H9 (cell line): Measurements from ENCODE around the gene CATSPERB. TPM values are rescaled to one million over a fixed set of nuclear protein-coding genes. Genes with fewer than 3 reads are reported as not detected.
"Not testable (repeated sequence)": the region's sequence is repeated elsewhere in the genome, so short reads cannot be mapped to it uniquely, and the experiment has no call there.

Source experiments
- DNase-seq: peaks from one replicate; pipeline ENCODE4 v3.0.0-alpha.2; 2017
- H2AFZ ChIP-seq: one replicate; pipeline ENCODE4 v1.6.1; 2013; ENCODE audit warnings: mild to moderate bottlenecking, low read length, control low read depth, moderate library complexity
- H2AK5ac ChIP-seq: 2 replicates; pipeline ENCODE4 v1.6.1; 2013; ENCODE audit warnings: low read length, control low read depth, mixed read lengths; ENCODE audit not compliant: insufficient read length
- H2BK120ac ChIP-seq: one replicate; pipeline ENCODE4 v1.6.1; 2013; ENCODE audit warnings: low read depth, mild to moderate bottlenecking, low read length, control low read depth, inconsistent platforms; ENCODE audit not compliant: poor library complexity, severe bottlenecking
- H2BK12ac ChIP-seq: 2 replicates; pipeline ENCODE4 v1.6.1; 2013; ENCODE audit warnings: low read length, control low read depth, mixed read lengths, low read depth; ENCODE audit not compliant: insufficient read length
- H2BK15ac ChIP-seq: 2 replicates; pipeline ENCODE4 v1.6.1; 2013; ENCODE audit warnings: low read depth, low read length, control low read depth
- H2BK20ac ChIP-seq: one replicate; pipeline ENCODE4 v1.6.1; 2013; ENCODE audit warnings: low read depth, mild to moderate bottlenecking, low read length, control low read depth, inconsistent platforms; ENCODE audit not compliant: poor library complexity, severe bottlenecking
- H2BK5ac ChIP-seq: 2 replicates; pipeline ENCODE4 v1.6.1; 2013; ENCODE audit warnings: low read length, control low read depth, mixed read lengths; ENCODE audit not compliant: insufficient read length
- H3K14ac ChIP-seq: 2 replicates; pipeline ENCODE4 v1.6.1; 2013; ENCODE audit warnings: low read length, control low read depth; ENCODE audit not compliant: insufficient read depth
- H3K18ac ChIP-seq: 2 replicates; pipeline ENCODE4 v1.6.1; 2013; ENCODE audit warnings: low read depth, mild to moderate bottlenecking, mixed read lengths, low read length, control low read depth; ENCODE audit not compliant: insufficient read length
- H3K23ac ChIP-seq: 2 replicates; pipeline ENCODE4 v1.6.1; 2013; ENCODE audit warnings: low read length, control low read depth, mixed read lengths, low read depth; ENCODE audit not compliant: insufficient read length
- H3K23me2 ChIP-seq: 2 replicates; pipeline ENCODE4 v1.6.1; 2013; ENCODE audit warnings: low read depth, mild to moderate bottlenecking, mixed read lengths, low read length, control low read depth; ENCODE audit not compliant: insufficient read length, poor library complexity, severe bottlenecking
- H3K27ac ChIP-seq: 2 replicates; pipeline ENCODE4 v1.5.1; 2013; ENCODE audit warnings: low read length, control low read depth, mixed read lengths, low read depth; ENCODE audit not compliant: insufficient read length
- H3K27me3 ChIP-seq: 2 replicates; pipeline ENCODE4 v1.6.1; 2013; ENCODE audit warnings: low read length, control low read depth, inconsistent platforms; ENCODE audit not compliant: insufficient read depth
- H3K4ac ChIP-seq: 2 replicates; pipeline ENCODE4 v1.6.1; 2013; ENCODE audit warnings: low read depth, mild to moderate bottlenecking, control low read depth, inconsistent platforms, low read length, moderate library complexity
- H3K4me1 ChIP-seq: 2 replicates; pipeline ENCODE4 v1.6.1; 2013; ENCODE audit warnings: low read length, control low read depth, inconsistent platforms; ENCODE audit not compliant: insufficient read depth
- H3K4me2 ChIP-seq: 2 replicates; pipeline ENCODE4 v1.6.1; 2013; ENCODE audit warnings: low read length, control low read depth, mixed read lengths; ENCODE audit not compliant: insufficient read length, insufficient read depth
- H3K56ac ChIP-seq: 2 replicates; pipeline ENCODE4 v1.6.1; 2013; ENCODE audit warnings: low read depth, mild to moderate bottlenecking, mixed read lengths, low read length, control low read depth; ENCODE audit not compliant: insufficient read length
- H3K79me1 ChIP-seq: 2 replicates; pipeline ENCODE4 v1.6.1; 2013; ENCODE audit warnings: low read depth, mild to moderate bottlenecking, moderate library complexity, low read length, control low read depth, inconsistent platforms; ENCODE audit not compliant: insufficient read depth, poor library complexity, severe bottlenecking
- H3K79me2 ChIP-seq: 2 replicates; pipeline ENCODE4 v1.6.1; 2013; ENCODE audit warnings: low read length, control low read depth, inconsistent platforms; ENCODE audit not compliant: insufficient read depth
- H3K9ac ChIP-seq: 2 replicates; pipeline ENCODE4 v1.6.1; 2013; ENCODE audit warnings: low read length, control low read depth, mixed read lengths; ENCODE audit not compliant: insufficient read length; ENCODE audit errors: extremely low read depth
- H3K9me3 ChIP-seq: one replicate; pipeline ENCODE4 v1.6.1; 2013; ENCODE audit warnings: low read depth, low read length, inconsistent platforms; ENCODE audit not compliant: control insufficient read depth
- H3T11ph ChIP-seq: one replicate; pipeline ENCODE4 v1.6.1; 2013; ENCODE audit warnings: mild to moderate bottlenecking, low read length, control low read depth, inconsistent platforms
- H4K20me1 ChIP-seq: one replicate; pipeline ENCODE4 v1.6.1; 2013; ENCODE audit not compliant: control insufficient read depth, insufficient read length, insufficient read depth
- H4K5ac ChIP-seq: 2 replicates; pipeline ENCODE4 v1.6.1; 2013; ENCODE audit warnings: low read depth, mild to moderate bottlenecking, mixed read lengths, low read length, control low read depth; ENCODE audit not compliant: insufficient read length
- H4K8ac ChIP-seq: replicated peaks from 2 replicates; pipeline ENCODE4 v1.6.1; 2013; ENCODE audit warnings: low read length, control low read depth, mixed read lengths, low read depth; ENCODE audit not compliant: insufficient read length
- H4K91ac ChIP-seq: 2 replicates; pipeline ENCODE4 v1.6.1; 2013; ENCODE audit warnings: low read depth, mild to moderate bottlenecking, moderate library complexity, mixed read lengths, low read length, control low read depth; ENCODE audit not compliant: insufficient read length
- H3K27ac Mint-ChIP-seq, 3 experiments: 2 replicates in 2 of 3; 3 replicates in 1 of 3; pipeline ENCODE4 v1.8.0; 2020 to 2021; ENCODE audit warnings: mixed read lengths in 3 of 3, mild to moderate bottlenecking in 1 of 3, moderate library complexity in 1 of 3
- H3K27me3 Mint-ChIP-seq: 2 replicates; pipeline ENCODE4 v1.8.0; 2021; ENCODE audit warnings: low read depth, mild to moderate bottlenecking, moderate library complexity, mixed read lengths
- H3K36me3 Mint-ChIP-seq, 3 experiments: 2 replicates in 2 of 3; 3 replicates in 1 of 3; pipeline ENCODE4 v1.8.0; 2020 to 2021; ENCODE audit warnings: low read depth in 3 of 3, mixed read lengths in 3 of 3; ENCODE audit not compliant: insufficient read depth in 1 of 3
- H3K4me1 Mint-ChIP-seq, 2 experiments: 2 replicates each; pipeline ENCODE4 v1.8.0; 2020; ENCODE audit warnings: mixed read lengths in 2 of 2
- H3K4me3 Mint-ChIP-seq, 2 experiments: 2 replicates in 1 of 2; 3 replicates in 1 of 2; pipeline ENCODE4 v1.8.0; 2020 to 2021; ENCODE audit warnings: mild to moderate bottlenecking in 2 of 2, mixed read lengths in 2 of 2, moderate library complexity in 1 of 2
- H3K9me3 Mint-ChIP-seq, 2 experiments: 2 replicates in 1 of 2; 3 replicates in 1 of 2; pipeline ENCODE4 v1.8.0; 2020; ENCODE audit warnings: mild to moderate bottlenecking in 2 of 2, mixed read lengths in 2 of 2, moderate library complexity in 1 of 2
- WGBS: extraction: QIAGEN DNeasy Blood & Tissue Kit; methylation state at CpG from one replicate; pipeline ENCODE4 v1.1.7; 2013; ENCODE audit warnings: missing lambda C conversion rate, low lambda C conversion rate, mixed read lengths; ENCODE audit not compliant: insufficient read length; ENCODE audit errors: extremely low coverage; 5-methylcytosine and 5-hydroxymethylcytosine counted together
- total RNA-seq: library from RNA; stranded (reverse); gene quantifications from 2 replicates; pipeline ENCODE4 v1.2.1, GENCODE V29; 2021
- TF ChIP-seq, protein P1 (sequence below): fragments of 200-600 bp; sonication (generic); conservative IDR thresholded peaks from 3 replicates; pipeline ENCODE4 v1.8.0; 2021; ENCODE audit warnings: antibody characterized with exemption, mild to moderate bottlenecking

The CATSPERB gene
- total RNA-seq, 1 experiment from 2014 or later, result 0.48 TPM

DNA sequence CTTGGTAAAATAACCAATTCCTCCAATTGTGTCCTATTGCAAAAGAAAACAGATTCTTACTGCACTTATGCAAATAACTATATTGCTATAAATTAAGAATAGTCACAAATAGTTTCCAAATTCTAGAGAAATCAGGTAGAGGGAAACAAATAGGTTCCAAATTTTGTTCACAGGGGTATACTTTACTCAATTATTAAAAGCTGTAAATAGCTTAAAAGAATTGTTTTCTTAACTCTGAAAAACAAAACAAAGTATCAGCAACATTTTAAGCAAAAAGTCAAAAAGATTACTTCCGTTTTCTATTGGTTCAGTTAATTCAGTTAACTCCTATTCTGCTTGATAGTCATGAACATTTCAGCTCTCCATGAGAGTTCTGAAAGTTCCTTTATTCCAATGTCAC lies 136.2 kb downstream of the CATSPERB start:
- no peak for DNase-seq
- Histone ChIP-seq H3K9ac (no peak overlapping the region), H4K8ac (no peak overlapping the region), H4K91ac (no peak overlapping the region), H2BK20ac (no peak overlapping the region), H2AK5ac (no peak overlapping the region), H4K5ac (no peak overlapping the region), H3K18ac (no peak overlapping the region), H3K14ac (no peak overlapping the region), H2BK120ac (no peak overlapping the region), H3K23me2 (no peaks in the 10 kb centered on the region), H3K4me2 (no peak overlapping the region), H2AFZ (no peak overlapping the region), H2BK12ac (no peak overlapping the region), H3K23ac (no peak overlapping the region), H3K79me2 (no peaks in the 10 kb centered on the region), H3K27ac (no peak overlapping the region), H2BK5ac (no peak overlapping the region), H3T11ph (no peak overlapping the region), H3K4ac (no peak overlapping the region), H3K27me3 (no peaks in the 10 kb centered on the region), H4K20me1 (no peaks in the 10 kb centered on the region), H2BK15ac (no peak overlapping the region), H3K4me1 (no peaks in the 10 kb centered on the region), H3K9me3 (no peaks in the 10 kb centered on the region), H3K79me1 (no peaks in the 10 kb centered on the region), H3K56ac (no peak overlapping the region)
- no peak overlapping the region for H3K4me3 Mint-ChIP-seq
- no peak overlapping the region for H3K27ac Mint-ChIP-seq
- H3K36me3 Mint-ChIP-seq, result peaks cover 6 to 14% (median 6%) of the 10 kb centered on the region in 3 experiments
- H3K9me3 Mint-ChIP-seq, result peaks cover 33 to 38% of the 10 kb centered on the region in 2 experiments
- TF ChIP-seq, protein P1, sequence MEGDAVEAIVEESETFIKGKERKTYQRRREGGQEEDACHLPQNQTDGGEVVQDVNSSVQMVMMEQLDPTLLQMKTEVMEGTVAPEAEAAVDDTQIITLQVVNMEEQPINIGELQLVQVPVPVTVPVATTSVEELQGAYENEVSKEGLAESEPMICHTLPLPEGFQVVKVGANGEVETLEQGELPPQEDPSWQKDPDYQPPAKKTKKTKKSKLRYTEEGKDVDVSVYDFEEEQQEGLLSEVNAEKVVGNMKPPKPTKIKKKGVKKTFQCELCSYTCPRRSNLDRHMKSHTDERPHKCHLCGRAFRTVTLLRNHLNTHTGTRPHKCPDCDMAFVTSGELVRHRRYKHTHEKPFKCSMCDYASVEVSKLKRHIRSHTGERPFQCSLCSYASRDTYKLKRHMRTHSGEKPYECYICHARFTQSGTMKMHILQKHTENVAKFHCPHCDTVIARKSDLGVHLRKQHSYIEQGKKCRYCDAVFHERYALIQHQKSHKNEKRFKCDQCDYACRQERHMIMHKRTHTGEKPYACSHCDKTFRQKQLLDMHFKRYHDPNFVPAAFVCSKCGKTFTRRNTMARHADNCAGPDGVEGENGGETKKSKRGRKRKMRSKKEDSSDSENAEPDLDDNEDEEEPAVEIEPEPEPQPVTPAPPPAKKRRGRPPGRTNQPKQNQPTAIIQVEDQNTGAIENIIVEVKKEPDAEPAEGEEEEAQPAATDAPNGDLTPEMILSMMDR, result no peak
- no CpG with 5 or more reads among the region's 1 CpG for WGBS
- H3K4me1 Mint-ChIP-seq, result no peaks in the 10 kb centered on the region
- H3K27me3 Mint-ChIP-seq, result no peaks in the 10 kb centered on the region; the same call in none of the 2 replicates

DNA sequence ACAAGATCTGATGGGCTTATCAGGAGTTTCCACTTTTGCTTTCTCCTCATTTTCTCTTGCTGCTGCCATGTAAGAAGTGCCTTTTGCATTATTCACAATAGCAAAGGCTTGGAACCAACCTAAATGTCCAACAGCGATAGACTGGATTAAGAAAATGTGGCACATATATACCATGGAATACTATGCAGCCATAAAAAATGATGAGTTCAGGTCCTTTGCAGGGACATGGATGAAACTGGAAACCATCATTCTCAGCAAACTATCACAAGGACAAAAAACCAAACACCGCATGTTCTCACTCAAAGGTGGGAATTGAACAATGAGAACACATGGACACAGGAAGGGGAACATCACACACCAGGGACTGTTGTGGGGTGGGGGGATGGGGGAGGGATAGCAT lies 137.9 kb downstream of the CATSPERB start:
- not testable (repeated sequence) for H4K20me1 ChIP-seq, H2AFZ ChIP-seq, H2BK120ac ChIP-seq, H3K56ac ChIP-seq, H3K27ac Mint-ChIP-seq, H3K4ac ChIP-seq, H3K4me3 Mint-ChIP-seq, H3K27me3 ChIP-seq, H3K4me1 ChIP-seq, H3K4me1 Mint-ChIP-seq, DNase-seq, H4K91ac ChIP-seq, H2BK5ac ChIP-seq, H2BK12ac ChIP-seq, H2BK20ac ChIP-seq, H3K4me2 ChIP-seq, H2BK15ac ChIP-seq, H3T11ph ChIP-seq, H3K18ac ChIP-seq, H3K23ac ChIP-seq, H3K79me2 ChIP-seq, H3K14ac ChIP-seq, H3K9ac ChIP-seq, H3K9me3 ChIP-seq, H3K79me1 ChIP-seq, H4K5ac ChIP-seq, H3K27ac ChIP-seq, H2AK5ac ChIP-seq, H4K8ac ChIP-seq, H3K23me2 ChIP-seq, H3K27me3 Mint-ChIP-seq
- Mint-ChIP-seq H3K9me3 (peaks cover 33 to 38% of the 10 kb centered on the region in 2 experiments), H3K36me3 (peaks cover 6 to 14% (median 6%) of the 10 kb centered on the region in 3 experiments)
- no CpG with 5 or more reads among the region's 2 CpGs for WGBS
